K562 (cell line): Measurements from ENCODE around the gene C2orf42. TPM values are rescaled to one million over a fixed set of nuclear protein-coding genes. Genes with fewer than 3 reads are reported as not detected.

ENCODE experiments used
- BRF1 ChIP-seq: IDR thresholded peaks from 3 replicates; pipeline ENCODE4 v1.6.1; 2011; ENCODE audit warnings: borderline replicate concordance, mild to moderate bottlenecking; ENCODE audit not compliant: insufficient read length; ENCODE audit errors: extremely low read depth
- CEBPB ChIP-seq: fragments of 450-650 bp; IDR thresholded peaks from 2 replicates; pipeline ENCODE4 v1.6.1; 2016; ENCODE audit warnings: missing genetic modification characterization, missing compliant biosample characterization
- E2F8 ChIP-seq: fragments of 450-650 bp; IDR thresholded peaks from 2 replicates; pipeline ENCODE4 v1.7.1; 2018; ENCODE audit warnings: mild to moderate bottlenecking, low read depth; ENCODE audit not compliant: partially characterized antibody
- GABPA ChIP-seq: fragments of 200-800 bp; sonication (Bioruptor generic); conservative IDR thresholded peaks from 2 replicates; pipeline ENCODE4 v1.6.1; 2016; ENCODE audit warnings: low read depth, missing genetic modification characterization, missing compliant biosample characterization
- NR0B1 ChIP-seq: fragments of 450-650 bp; IDR thresholded peaks from one replicate; pipeline ENCODE4 v1.6.1; 2018; ENCODE audit warnings: mild to moderate bottlenecking, moderate library complexity; ENCODE audit not compliant: partially characterized antibody
- RNF219 ChIP-seq: fragments of 250-450 bp; sonication (Bioruptor Pico); IDR thresholded peaks from 2 replicates; pipeline ENCODE4 v1.5.0; 2022; ENCODE audit warnings: mild to moderate bottlenecking
- SRSF1 ChIP-seq: fragments of 200-400 bp; formaldehyde crosslinking; IDR thresholded peaks from 2 replicates; pipeline ENCODE4 v1.6.1; 2017; ENCODE audit warnings: mild to moderate bottlenecking, low read depth, low read length, moderate library complexity
- ZBTB17 ChIP-seq: fragments of 450-650 bp; formaldehyde crosslinking; IDR thresholded peaks from 2 replicates; pipeline ENCODE4 v1.4.0; 2020; ENCODE audit warnings: mild to moderate bottlenecking
- ZBTB2 ChIP-seq: fragments of 450-650 bp; IDR thresholded peaks from 2 replicates; pipeline ENCODE4 v1.6.1; 2016; ENCODE audit warnings: antibody characterized with exemption
- ZC3H8 ChIP-seq: fragments of 450-650 bp; IDR thresholded peaks from 2 replicates; pipeline ENCODE4 v1.6.1; 2017
- ZFX ChIP-seq: sonication (generic); formaldehyde crosslinking; IDR thresholded peaks from 2 replicates; pipeline ENCODE4 v1.8.0; 2022; ENCODE audit warnings: mild to moderate bottlenecking, missing genetic modification reagents, moderate library complexity
- ZNF445 ChIP-seq: fragments of 250-450 bp; sonication (Bioruptor Pico); IDR thresholded peaks from 2 replicates; pipeline ENCODE4 v1.4.0; 2020; ENCODE audit warnings: low read depth, mild to moderate bottlenecking, moderate library complexity
- polyA plus RNA-seq, 8 experiments: library from polyadenylated mRNA; depleted of rRNA in 4 of 8; stranded (reverse) in 5 of 8; unstranded in 3 of 8; fragments of >200 nt; fragmentation: Nextera tagmentation in 2 of 8; fragmentation: Illumina TruSeq in 1 of 8; extraction: Ambion mirVana in 2 of 8; extraction: Trizol in 1 of 8; gene quantifications; 2 replicates each; pipeline versions ENCODE4 v1.2.1 to v1.2.3, GENCODE V29; 2011 to 2014; ENCODE audit warnings: inconsistent platforms in 1 of 8, missing spikeins in 1 of 8
- total RNA-seq, 7 experiments: library from RNA; depleted of rRNA in 6 of 7; stranded (reverse); fragments of >200 nt in 6 of 7; fragmentation: Illumina TruSeq in 2 of 7; extraction: Trizol in 2 of 7; gene quantifications; 2 replicates each; pipeline versions ENCODE4 v1.2.1 to v1.2.3, GENCODE V29; 2011 to 2021; ENCODE audit warnings: low replicate concordance in 1 of 7

The C2orf42 gene
- total and polyA plus RNA-seq, 9 of the 15 experiments (the other 6 are each of a cell fraction or from before 2014, with no cell fraction given) = 4.6 to 10.9 (median 7.5) TPM

- TF ChIP-seq NR0B1 = no peak
- no peak for TF ChIP-seq ZFX
- no peak for TF ChIP-seq ZBTB17 (CRISPR knock-in tag)
- TF ChIP-seq SRSF1 = no peak
- TF ChIP-seq ZC3H8 = no peak
- TF ChIP-seq ZBTB2 = no peak
- no peak for TF ChIP-seq E2F8
- TF ChIP-seq GABPA = no peak
- no peak for TF ChIP-seq BRF1
- TF ChIP-seq ZNF445 (CRISPR knock-in tag) = no peak
- TF ChIP-seq CEBPB (tag) = 0 out of 2 replicates have a peak, but pooled peaks have one; percentile 9
- TF ChIP-seq RNF219 (CRISPR knock-in tag) = no peak
Observed at GRCh38 chr2:70212298-70212932, 21.6 kb upstream of the C2orf42 start (continued).
